ENCODE measurements around the gene CENATAC. TPM values are rescaled to one million over a fixed set of nuclear protein-coding genes. Genes with fewer than 3 reads are reported as not detected.
A peak's percentile ranks its signal among the peaks of the same experiment; 100 is the strongest.

Gene CENATAC
- total and polyA plus RNA-seq, 4 donors, result 6.0 to 33.6 (median 13.2) TPM

DNA sequence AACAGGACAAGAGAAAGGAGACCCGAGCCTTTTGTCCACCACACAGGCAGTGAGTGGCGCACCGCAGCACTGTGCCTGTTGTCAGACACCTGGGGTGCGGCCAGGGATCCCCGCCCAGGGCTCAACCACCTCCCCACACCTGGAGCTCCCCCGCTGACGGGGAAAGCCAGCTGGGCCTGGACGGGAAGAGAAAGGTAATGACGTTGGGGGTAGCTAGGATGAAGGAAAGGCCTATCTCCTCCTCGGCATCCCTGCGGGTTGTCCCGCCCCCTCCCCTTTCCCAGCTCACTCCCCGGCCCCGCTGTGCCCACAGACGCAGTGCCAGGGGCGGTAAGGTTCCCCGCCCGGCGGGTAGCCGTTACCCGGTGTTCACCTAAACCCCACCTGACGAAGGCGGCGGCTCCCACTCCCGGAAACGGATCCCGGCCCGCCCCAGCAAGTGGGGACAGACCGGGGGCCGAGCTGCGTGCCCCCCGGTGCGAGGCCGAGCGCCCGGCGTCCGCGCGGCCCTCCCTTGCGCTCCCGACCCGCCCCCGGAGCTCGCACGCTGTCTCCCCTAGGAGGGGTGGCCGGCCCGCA lies 58.6 kb downstream of the CENATAC start:
- no peaks in the 10 kb centered on the region for H3K9me3 ChIP-seq (ENCODE audit: control insufficient read depth in 4 of 4, low read length in 3 of 4)
- no peaks in the 10 kb centered on the region for H3K27me3 ChIP-seq (ENCODE audit: control insufficient read depth in 4 of 4, insufficient read depth in 4 of 4, low read length in 3 of 4)
- no peak for TF ChIP-seq HNF4G (IDR thresholded peaks at IDR 0.05)
- no peak for TF ChIP-seq YY1 (IDR thresholded peaks at IDR 0.05)
- no peak for TF ChIP-seq EGR1 (IDR thresholded peaks at IDR 0.05; ENCODE audit: low read depth in 2 of 2)
- TF ChIP-seq, protein P1, sequence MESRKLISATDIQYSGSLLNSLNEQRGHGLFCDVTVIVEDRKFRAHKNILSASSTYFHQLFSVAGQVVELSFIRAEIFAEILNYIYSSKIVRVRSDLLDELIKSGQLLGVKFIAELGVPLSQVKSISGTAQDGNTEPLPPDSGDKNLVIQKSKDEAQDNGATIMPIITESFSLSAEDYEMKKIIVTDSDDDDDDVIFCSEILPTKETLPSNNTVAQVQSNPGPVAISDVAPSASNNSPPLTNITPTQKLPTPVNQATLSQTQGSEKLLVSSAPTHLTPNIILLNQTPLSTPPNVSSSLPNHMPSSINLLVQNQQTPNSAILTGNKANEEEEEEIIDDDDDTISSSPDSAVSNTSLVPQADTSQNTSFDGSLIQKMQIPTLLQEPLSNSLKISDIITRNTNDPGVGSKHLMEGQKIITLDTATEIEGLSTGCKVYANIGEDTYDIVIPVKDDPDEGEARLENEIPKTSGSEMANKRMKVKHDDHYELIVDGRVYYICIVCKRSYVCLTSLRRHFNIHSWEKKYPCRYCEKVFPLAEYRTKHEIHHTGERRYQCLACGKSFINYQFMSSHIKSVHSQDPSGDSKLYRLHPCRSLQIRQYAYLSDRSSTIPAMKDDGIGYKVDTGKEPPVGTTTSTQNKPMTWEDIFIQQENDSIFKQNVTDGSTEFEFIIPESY (IDR thresholded peaks at IDR 0.05), result no peak
- TF ChIP-seq, protein P2, sequence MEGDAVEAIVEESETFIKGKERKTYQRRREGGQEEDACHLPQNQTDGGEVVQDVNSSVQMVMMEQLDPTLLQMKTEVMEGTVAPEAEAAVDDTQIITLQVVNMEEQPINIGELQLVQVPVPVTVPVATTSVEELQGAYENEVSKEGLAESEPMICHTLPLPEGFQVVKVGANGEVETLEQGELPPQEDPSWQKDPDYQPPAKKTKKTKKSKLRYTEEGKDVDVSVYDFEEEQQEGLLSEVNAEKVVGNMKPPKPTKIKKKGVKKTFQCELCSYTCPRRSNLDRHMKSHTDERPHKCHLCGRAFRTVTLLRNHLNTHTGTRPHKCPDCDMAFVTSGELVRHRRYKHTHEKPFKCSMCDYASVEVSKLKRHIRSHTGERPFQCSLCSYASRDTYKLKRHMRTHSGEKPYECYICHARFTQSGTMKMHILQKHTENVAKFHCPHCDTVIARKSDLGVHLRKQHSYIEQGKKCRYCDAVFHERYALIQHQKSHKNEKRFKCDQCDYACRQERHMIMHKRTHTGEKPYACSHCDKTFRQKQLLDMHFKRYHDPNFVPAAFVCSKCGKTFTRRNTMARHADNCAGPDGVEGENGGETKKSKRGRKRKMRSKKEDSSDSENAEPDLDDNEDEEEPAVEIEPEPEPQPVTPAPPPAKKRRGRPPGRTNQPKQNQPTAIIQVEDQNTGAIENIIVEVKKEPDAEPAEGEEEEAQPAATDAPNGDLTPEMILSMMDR (IDR thresholded peaks at IDR 0.05; ENCODE audit: low read depth, low read length, missing input control), result no peak
- TF ChIP-seq HNF4A (conservative IDR thresholded peaks at IDR 0.05), result no peak
- WGBS, result 1% methylated on average over 48 of the region's 48 CpGs
- H3K36me3 ChIP-seq (ENCODE audit: control insufficient read depth in 4 of 4, insufficient read depth in 3 of 4, low read depth in 1 of 4, low read length in 3 of 4), result peaks cover 20 to 37% (median 32%) of the 10 kb centered on the region in 4 donors
- DNase-seq (ENCODE audit: low spot score), result peak; percentile 49
- peak overlapping the region; percentile 39 to 75 for H3K9ac ChIP-seq (ENCODE audit: low read depth in 1 of 2, low read length in 2 of 2)
- H3K27ac ChIP-seq (ENCODE audit: low read depth in 1 of 2, low read length in 2 of 2), result peak overlapping the region; percentile 79 to 81
- H3K4me1 ChIP-seq (ENCODE audit: control insufficient read depth in 4 of 4, insufficient read depth in 4 of 4, low read length in 3 of 4), result peaks cover 0 to 23% (median 16%) of the 10 kb centered on the region in 4 donors
- H3K4me3 ChIP-seq (ENCODE audit: low read depth in 1 of 3, low read length in 3 of 3), result peak overlapping the region; percentile 88 to 94 (median 90)

DNA sequence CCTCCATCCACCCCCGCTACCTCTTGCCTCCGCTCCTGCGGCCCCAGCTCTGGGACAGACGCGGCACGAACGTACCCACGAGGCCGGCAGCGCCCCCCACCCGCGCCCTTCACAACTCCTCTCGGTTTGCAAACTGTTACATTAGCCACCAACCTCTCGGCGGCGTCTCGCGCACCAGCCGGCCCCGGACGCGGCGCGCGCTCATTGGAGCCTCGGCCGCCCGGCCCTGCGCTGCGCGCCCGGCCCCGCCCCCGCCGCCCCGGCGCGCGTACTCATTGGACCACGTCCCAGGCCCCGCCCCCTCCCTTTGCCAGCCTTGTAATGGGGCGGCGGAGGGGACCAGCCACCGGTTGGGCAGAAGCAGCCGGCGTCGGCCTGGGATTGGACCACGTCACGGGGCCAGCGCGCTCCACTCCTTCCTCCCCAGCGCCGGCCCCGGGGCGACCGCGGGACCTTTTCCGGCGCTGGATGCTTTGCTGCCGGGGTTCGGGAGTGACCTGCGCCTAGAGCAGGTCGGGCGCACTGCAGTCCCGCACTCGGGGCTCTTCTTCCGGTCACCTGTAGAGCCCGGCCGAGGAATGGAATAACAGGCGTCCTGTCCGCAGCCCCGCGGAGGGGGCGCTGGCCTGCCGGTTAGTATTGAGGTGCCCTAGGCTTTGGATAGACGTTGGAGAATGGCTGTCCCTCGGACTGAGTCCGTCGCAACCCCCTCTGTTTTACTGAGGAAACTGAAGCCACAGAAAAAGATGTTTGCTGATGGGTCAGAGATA lies 59.2 kb downstream of the CENATAC start, which contains the start of gene HYOU1:
HYOU1 (minus strand) TSS at position 206 of the 770 bp plus-strand sequence. CDS start 1,045 bp downstream, outside the sequence.
- no peaks in the 10 kb centered on the region for H3K27me3 ChIP-seq (ENCODE audit: control insufficient read depth in 4 of 4, insufficient read depth in 4 of 4, low read length in 3 of 4)
- peak within 1 kb of the TSS; percentile 88 to 94 (median 90) for H3K4me3 ChIP-seq (ENCODE audit: low read depth in 1 of 3, low read length in 3 of 3)
- H3K27ac ChIP-seq (ENCODE audit: low read depth in 1 of 2, low read length in 2 of 2), result peak within 1 kb of the TSS; percentile 81 to 86
- H3K4me1 ChIP-seq (ENCODE audit: control insufficient read depth in 4 of 4, insufficient read depth in 4 of 4, low read length in 3 of 4), result peaks cover 0 to 23% (median 16%) of the 10 kb centered on the region in 4 donors
- peak within 1 kb of the TSS; percentile 75 for H3K9ac ChIP-seq (ENCODE audit: low read depth in 1 of 2, low read length in 2 of 2)
- H3K36me3 ChIP-seq (ENCODE audit: control insufficient read depth in 4 of 4, insufficient read depth in 3 of 4, low read depth in 1 of 4, low read length in 3 of 4), result peaks cover 17 to 30% (median 25%) of the 10 kb centered on the region in 4 donors
- H3K9me3 ChIP-seq (ENCODE audit: control insufficient read depth in 4 of 4, low read length in 3 of 4), result no peaks in the 10 kb centered on the region
- under 1% methylated on average over 79 of the region's 79 CpGs for WGBS
- DNase-seq (ENCODE audit: low spot score), result peak; percentile 99
- TF ChIP-seq HNF4G (IDR thresholded peaks at IDR 0.05) (no peak), FOXA2 (IDR thresholded peaks at IDR 0.05) (no peak), YY1 (IDR thresholded peaks at IDR 0.05) (peak; percentile 82), GABPA (IDR thresholded peaks at IDR 0.05 in 1 of 2, conservative IDR thresholded peaks at IDR 0.05 in 1 of 2) (peak in 1 of 2 donors; percentile 87), HNF4A (conservative IDR thresholded peaks at IDR 0.05) (peak in 1 of 2 donors; percentile 14), SP1 (IDR thresholded peaks at IDR 0.05) (peak; percentile 82), RXRA (IDR thresholded peaks at IDR 0.05) (peak; percentile 64 to 77), JUND (IDR thresholded peaks at IDR 0.05) (no peak), FOXA1 (IDR thresholded peaks at IDR 0.05) (no peak), EGR1 (IDR thresholded peaks at IDR 0.05; ENCODE audit: low read depth in 2 of 2) (peak in 1 of 2 donors; percentile 28), NR2F2 (IDR thresholded peaks at IDR 0.05) (peak; percentile 21), TAF1 (conservative IDR thresholded peaks at IDR 0.05) (peak; percentile 68)
- TF ChIP-seq, protein P3, sequence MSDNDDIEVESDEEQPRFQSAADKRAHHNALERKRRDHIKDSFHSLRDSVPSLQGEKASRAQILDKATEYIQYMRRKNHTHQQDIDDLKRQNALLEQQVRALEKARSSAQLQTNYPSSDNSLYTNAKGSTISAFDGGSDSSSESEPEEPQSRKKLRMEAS (IDR thresholded peaks at IDR 0.05), result no peak
- TF ChIP-seq, protein P4, sequence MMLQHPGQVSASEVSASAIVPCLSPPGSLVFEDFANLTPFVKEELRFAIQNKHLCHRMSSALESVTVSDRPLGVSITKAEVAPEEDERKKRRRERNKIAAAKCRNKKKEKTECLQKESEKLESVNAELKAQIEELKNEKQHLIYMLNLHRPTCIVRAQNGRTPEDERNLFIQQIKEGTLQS (IDR thresholded peaks at IDR 0.05), result no peak
- TF ChIP-seq, protein P1 (IDR thresholded peaks at IDR 0.05), result no peak
- TF ChIP-seq, protein P5, sequence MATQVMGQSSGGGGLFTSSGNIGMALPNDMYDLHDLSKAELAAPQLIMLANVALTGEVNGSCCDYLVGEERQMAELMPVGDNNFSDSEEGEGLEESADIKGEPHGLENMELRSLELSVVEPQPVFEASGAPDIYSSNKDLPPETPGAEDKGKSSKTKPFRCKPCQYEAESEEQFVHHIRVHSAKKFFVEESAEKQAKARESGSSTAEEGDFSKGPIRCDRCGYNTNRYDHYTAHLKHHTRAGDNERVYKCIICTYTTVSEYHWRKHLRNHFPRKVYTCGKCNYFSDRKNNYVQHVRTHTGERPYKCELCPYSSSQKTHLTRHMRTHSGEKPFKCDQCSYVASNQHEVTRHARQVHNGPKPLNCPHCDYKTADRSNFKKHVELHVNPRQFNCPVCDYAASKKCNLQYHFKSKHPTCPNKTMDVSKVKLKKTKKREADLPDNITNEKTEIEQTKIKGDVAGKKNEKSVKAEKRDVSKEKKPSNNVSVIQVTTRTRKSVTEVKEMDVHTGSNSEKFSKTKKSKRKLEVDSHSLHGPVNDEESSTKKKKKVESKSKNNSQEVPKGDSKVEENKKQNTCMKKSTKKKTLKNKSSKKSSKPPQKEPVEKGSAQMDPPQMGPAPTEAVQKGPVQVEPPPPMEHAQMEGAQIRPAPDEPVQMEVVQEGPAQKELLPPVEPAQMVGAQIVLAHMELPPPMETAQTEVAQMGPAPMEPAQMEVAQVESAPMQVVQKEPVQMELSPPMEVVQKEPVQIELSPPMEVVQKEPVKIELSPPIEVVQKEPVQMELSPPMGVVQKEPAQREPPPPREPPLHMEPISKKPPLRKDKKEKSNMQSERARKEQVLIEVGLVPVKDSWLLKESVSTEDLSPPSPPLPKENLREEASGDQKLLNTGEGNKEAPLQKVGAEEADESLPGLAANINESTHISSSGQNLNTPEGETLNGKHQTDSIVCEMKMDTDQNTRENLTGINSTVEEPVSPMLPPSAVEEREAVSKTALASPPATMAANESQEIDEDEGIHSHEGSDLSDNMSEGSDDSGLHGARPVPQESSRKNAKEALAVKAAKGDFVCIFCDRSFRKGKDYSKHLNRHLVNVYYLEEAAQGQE (IDR thresholded peaks at IDR 0.05), result peak; percentile 70
- TF ChIP-seq, protein P2 (IDR thresholded peaks at IDR 0.05; ENCODE audit: low read depth, low read length, missing input control), result peak; percentile 2

All from liver (tissue), 9 donors.